Adipocyte (in vitro differentiated cells): Measurements from ENCODE around the gene CRACDL.
"Not testable (repeated sequence)": the region's sequence is repeated elsewhere in the genome, so short reads cannot be mapped to it uniquely, and the experiment has no call there.

Source experiments
- DNase-seq: peaks from one replicate; pipeline ENCODE4 v3.0.0-alpha.2; 2015; ENCODE audit warnings: low read depth
- H3K27me3 ChIP-seq: replicated peaks from 2 replicates; pipeline ENCODE4 v1.7.0; 2013; ENCODE audit warnings: mild to moderate bottlenecking, low read length, moderate library complexity; ENCODE audit not compliant: control insufficient read depth, insufficient read depth
- H3K36me3 ChIP-seq: 2 replicates; pipeline ENCODE4 v1.7.0; 2013; ENCODE audit warnings: low read length, mild to moderate bottlenecking, moderate library complexity; ENCODE audit not compliant: control insufficient read depth, insufficient read depth, severe bottlenecking
- H3K4me1 ChIP-seq: 2 replicates; pipeline ENCODE4 v1.7.0; 2013; ENCODE audit warnings: mild to moderate bottlenecking, low read length, moderate library complexity; ENCODE audit not compliant: control insufficient read depth, insufficient read depth
- H3K4me3 ChIP-seq: 2 replicates; pipeline ENCODE4 v1.7.0; 2013; ENCODE audit warnings: mild to moderate bottlenecking, low read length, moderate library complexity
- H3K9ac ChIP-seq: 2 replicates; pipeline ENCODE4 v1.7.0; 2013; ENCODE audit warnings: mild to moderate bottlenecking, low read length, moderate library complexity
- H3K9me3 ChIP-seq: 2 replicates; pipeline ENCODE4 v1.7.0; 2013; ENCODE audit warnings: mild to moderate bottlenecking, low read length, moderate library complexity; ENCODE audit not compliant: control insufficient read depth

CRACDL gene

DNA sequence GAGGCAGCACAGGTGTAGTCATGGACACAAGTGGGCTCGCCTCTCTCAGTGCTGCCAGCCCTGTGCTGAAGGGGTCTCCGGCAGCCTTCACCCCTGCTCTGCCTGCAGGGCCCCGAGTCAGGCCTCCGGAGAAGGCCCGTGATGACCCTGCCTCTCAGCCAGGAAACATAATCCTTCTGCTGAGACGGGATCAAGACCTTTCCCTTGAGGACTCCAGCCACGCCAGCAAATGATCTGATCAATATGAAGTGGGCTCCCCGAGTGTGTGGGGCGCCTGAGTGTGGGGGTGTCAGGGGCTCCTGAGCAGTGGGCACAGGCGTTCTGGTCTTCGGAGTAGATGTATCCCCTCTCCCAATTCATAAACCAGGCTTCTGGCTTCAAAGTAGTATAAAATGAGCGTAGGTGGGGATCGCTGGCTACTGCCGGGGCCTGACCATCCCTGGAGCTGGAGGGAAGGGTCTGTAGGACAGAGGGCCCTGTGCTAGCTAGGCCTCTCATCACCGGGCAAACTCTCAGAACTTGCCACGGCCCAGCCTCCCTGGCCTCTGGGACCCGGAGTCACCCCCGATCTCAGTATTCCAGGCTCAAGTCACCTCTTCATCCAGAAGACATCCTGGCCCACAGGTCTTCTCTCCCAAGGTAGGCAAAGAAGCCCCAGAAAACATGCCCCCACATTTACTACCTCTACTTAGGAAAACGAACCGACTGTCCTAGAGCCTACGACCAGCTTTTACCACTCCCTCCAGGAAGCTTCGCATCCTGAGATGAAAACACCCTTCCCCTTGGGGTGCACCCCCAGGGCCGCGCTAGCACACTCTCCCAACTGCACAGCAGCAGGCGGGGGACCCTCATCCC is 33.6 kb downstream of the CRACDL start:
- Histone ChIP-seq H3K9me3 (no peaks in the 10 kb centered on the region), H3K27me3 (peaks cover 24% of the 10 kb centered on the region), H3K9ac (no peak overlapping the region), H3K4me3 (no peak overlapping the region), H3K4me1 (no peaks in the 10 kb centered on the region), H3K36me3 (no peaks in the 10 kb centered on the region)
- DNase-seq: no peak

DNA sequence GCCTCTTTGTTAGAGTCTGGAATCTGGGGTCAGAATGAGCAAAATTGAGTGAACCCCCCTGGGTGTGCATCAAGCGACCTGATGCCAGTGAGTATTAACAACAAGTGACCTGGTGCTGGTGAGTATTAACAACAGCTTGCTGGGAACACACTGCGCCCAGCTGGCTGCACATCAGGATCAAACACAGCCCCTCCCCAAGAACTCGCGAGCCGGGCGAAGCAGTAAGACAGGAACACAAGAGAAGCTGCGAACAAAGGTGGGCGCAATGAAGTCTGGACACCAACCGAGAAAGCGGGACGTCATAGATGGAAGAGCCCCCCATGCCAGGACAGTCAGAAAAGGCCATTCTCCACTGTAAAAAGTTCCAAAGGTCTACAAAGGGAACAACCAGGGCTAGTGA is 34.3 kb downstream of the CRACDL start:
- DNase-seq: no peak
- H3K4me3 ChIP-seq: no peak overlapping the region
- H3K9ac ChIP-seq: no peak overlapping the region
- H3K4me1 ChIP-seq: no peaks in the 10 kb centered on the region
- H3K36me3 ChIP-seq: no peaks in the 10 kb centered on the region
- no peaks in the 10 kb centered on the region for H3K9me3 ChIP-seq
- H3K27me3 ChIP-seq: peaks cover 25% of the 10 kb centered on the region

DNA sequence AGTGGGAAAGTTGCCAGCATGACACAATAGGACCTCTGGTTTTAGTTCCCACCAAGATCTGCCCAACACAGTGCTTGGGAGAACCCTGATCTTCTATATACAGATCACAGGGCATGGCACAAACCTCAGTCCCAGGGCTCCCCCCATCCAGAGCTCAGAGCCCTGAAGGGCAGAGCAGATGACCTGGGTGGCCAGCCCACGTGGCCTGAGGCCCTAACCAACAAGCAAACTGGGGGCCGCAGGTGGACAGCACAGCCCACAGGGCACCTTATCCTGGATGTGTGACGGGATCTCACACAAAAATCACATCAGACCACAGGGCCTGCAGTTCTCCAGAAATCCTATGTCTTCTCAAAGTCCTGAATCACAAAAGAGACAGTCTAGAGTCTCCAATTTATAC is 34.7 kb downstream of the CRACDL start:
- DNase-seq: no peak
- Histone ChIP-seq H3K9ac (no peak overlapping the region), H3K9me3 (no peaks in the 10 kb centered on the region), H3K27me3 (peaks cover 29% of the 10 kb centered on the region), H3K4me3 (no peak overlapping the region), H3K4me1 (no peaks in the 10 kb centered on the region), H3K36me3 (no peaks in the 10 kb centered on the region)

GRCh38 chr2:98900721-98901120 is 35.3 kb downstream of the CRACDL start:
- Histone ChIP-seq H3K9me3 (no peaks in the 10 kb centered on the region), H3K4me1 (no peaks in the 10 kb centered on the region), H3K36me3 (no peaks in the 10 kb centered on the region), H3K4me3 (no peak overlapping the region), H3K9ac (no peak overlapping the region), H3K27me3 (peaks cover 34% of the 10 kb centered on the region)
- no peak for DNase-seq

DNA sequence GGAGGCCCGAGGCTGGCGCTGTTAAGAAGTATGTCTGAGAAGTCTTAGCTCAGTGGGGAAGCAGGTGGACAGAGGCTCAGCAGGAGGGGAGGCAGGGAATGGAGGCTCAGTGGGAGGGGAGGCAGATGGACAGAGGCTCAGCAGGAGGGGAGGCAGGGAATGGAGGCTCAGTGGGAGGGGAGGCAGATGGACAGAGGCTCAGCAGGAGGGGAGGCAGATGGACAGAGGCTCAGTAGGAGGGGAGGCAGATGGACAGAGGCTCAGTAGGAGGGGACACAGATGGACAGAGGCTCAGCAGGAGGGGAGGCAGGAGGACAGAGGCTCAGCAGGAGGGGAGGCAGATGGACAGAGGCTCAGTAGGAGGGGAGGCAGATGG is 36.3 kb downstream of the CRACDL start:
- not testable (repeated sequence) for H3K4me3 ChIP-seq, DNase-seq, H3K4me1 ChIP-seq, H3K36me3 ChIP-seq, H3K9ac ChIP-seq, H3K9me3 ChIP-seq
- peaks cover 42% of the 10 kb centered on the region for H3K27me3 ChIP-seq

- H3K36me3 ChIP-seq: no peaks in the 10 kb centered on the region
Measured at GRCh38 chr2:98899041-98899702, 36.9 kb downstream of the CRACDL start.

GRCh38 chr2:98898423-98898841 is 37.6 kb downstream of the CRACDL start:
- peaks cover 46% of the 10 kb centered on the region for H3K27me3 ChIP-seq
- H3K9ac ChIP-seq: no peak overlapping the region
- no peak for DNase-seq
- no peak overlapping the region for H3K4me3 ChIP-seq
- no peaks in the 10 kb centered on the region for H3K4me1 ChIP-seq
- no peaks in the 10 kb centered on the region for H3K36me3 ChIP-seq
- no peaks in the 10 kb centered on the region for H3K9me3 ChIP-seq

More at GRCh38 chr2:98899041-98899702, 36.9 kb downstream of the CRACDL start:
- Histone ChIP-seq H3K9me3 (no peaks in the 10 kb centered on the region), H3K4me1 (no peaks in the 10 kb centered on the region), H3K9ac (no peak overlapping the region), H3K4me3 (no peak overlapping the region), H3K27me3 (peaks cover 44% of the 10 kb centered on the region)
- DNase-seq: no peak

DNA sequence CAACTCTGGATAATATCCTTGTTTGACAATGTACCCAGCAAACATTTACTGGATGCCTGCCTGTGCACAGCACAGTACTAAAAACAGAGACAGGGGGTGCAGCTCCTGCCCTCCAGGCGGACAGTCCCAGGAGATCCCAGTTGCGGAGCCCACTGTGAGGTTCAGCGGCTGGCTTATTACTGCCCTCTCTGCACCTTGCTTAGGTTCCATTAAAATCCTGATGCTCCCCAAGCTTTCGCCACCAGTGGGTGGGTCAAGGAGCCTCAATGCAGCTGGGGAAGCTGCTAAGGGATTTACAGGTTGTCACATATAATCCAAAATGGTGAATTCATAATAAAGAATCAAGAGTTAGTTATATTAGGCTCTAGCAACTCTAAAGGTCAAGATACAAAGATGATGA is 38.3 kb downstream of the CRACDL start:
- Histone ChIP-seq H3K4me3 (no peak overlapping the region), H3K27me3 (peaks cover 44% of the 10 kb centered on the region), H3K9ac (no peak overlapping the region), H3K9me3 (no peaks in the 10 kb centered on the region), H3K4me1 (no peaks in the 10 kb centered on the region), H3K36me3 (no peaks in the 10 kb centered on the region)
- no peak for DNase-seq

DNA sequence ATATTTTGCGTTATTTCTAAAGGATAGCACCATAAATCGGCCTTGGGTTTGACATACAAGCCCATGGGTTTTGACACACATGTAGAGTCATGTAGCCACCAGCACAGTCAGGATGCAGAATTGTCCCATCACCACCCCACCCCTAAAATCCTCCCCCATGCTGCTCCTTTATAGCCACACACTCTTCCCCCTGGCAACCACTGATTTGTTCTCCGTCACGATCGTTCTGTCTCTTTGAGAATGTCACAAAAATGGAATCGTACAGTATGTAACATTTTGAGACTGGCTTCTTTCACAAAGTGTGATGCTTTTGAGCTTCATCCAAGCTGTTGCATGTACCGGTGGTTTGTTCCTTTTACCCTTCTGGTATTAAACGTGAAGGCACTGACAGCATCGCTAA is 39.1 kb downstream of the CRACDL start:
- no peak overlapping the region for H3K4me3 ChIP-seq
- no peak for DNase-seq
- H3K9me3 ChIP-seq: no peaks in the 10 kb centered on the region
- H3K9ac ChIP-seq: no peak overlapping the region
- no peaks in the 10 kb centered on the region for H3K36me3 ChIP-seq
- peaks cover 42% of the 10 kb centered on the region for H3K27me3 ChIP-seq
- H3K4me1 ChIP-seq: no peaks in the 10 kb centered on the region

- H3K4me1 ChIP-seq: no peaks in the 10 kb centered on the region
- H3K27me3 ChIP-seq: peaks cover 37% of the 10 kb centered on the region
- H3K4me3 ChIP-seq: no peak overlapping the region
- H3K9ac ChIP-seq: no peak overlapping the region
- no peak for DNase-seq
- H3K36me3 ChIP-seq: no peaks in the 10 kb centered on the region
- no peaks in the 10 kb centered on the region for H3K9me3 ChIP-seq
Measured at GRCh38 chr2:98896416-98896815, 39.6 kb downstream of the CRACDL start.

DNA sequence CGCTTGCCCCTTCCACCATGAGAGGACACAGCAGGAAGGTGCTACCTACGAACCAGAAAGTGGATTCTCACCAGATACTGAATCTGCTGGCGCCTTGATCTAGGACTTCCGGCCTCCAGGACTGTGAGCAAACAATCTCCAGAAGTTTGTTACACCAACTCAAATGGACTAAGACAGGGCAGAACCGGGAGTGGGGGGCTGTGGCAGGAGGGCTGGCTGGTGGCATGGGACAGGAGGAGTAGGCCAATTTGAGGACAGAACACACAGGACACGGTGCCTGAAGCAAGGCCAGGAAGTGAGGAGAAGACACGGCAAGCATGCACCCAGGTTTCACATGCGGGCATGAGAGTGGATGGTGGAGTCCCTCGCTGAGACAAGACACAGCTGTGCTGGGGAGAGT is 40.1 kb downstream of the CRACDL start:
- no peak overlapping the region for H3K4me3 ChIP-seq
- no peaks in the 10 kb centered on the region for H3K9me3 ChIP-seq
- no peaks in the 10 kb centered on the region for H3K4me1 ChIP-seq
- no peaks in the 10 kb centered on the region for H3K36me3 ChIP-seq
- no peak for DNase-seq
- peaks cover 32% of the 10 kb centered on the region for H3K27me3 ChIP-seq
- H3K9ac ChIP-seq: no peak overlapping the region
